ELF-1 (cell line): ENCODE results near the gene ZNF827.

Experiments
- DNase-seq: peaks from one replicate; pipeline ENCODE4 v3.0.0-alpha.2; 2016; ENCODE audit warnings: low read depth, low spot score

The ZNF827 gene

DNA sequence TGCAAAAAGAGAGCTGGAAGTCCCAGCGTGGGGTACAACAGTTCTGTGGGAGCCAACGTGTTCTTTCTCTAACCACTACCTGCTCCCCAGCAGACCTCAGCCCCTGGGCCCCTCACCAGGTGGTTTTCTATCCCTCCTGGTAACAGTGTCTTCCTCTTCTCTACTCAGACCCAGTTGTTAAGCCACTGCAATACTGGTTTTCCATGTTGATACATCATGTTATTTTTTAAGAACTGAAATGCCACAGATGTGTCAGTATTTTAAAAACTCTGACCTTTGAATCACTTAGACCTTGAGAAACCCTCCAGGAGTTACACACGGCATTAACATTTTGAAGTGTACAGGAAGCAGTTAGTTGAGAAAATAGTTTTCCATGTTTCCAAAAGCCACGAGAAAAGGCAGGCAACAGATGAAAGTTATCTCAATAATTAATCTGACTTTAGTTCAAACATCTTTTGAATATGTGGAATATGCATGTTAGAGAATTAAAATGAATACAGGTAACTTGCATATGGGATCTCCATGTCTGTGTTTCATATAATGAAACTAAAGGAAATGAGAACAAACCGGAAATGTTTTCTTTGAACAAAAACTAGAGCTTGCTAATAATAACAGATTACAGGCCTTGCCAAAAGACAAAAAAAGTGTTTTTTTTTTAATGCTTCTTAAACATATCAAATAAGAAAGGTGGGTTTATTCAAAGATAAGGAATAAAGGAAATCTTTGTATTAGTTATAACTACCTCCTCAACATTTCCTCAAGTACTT lies 108.8 kb downstream of the ZNF827 start:
- DNase-seq, result no peak

DNA sequence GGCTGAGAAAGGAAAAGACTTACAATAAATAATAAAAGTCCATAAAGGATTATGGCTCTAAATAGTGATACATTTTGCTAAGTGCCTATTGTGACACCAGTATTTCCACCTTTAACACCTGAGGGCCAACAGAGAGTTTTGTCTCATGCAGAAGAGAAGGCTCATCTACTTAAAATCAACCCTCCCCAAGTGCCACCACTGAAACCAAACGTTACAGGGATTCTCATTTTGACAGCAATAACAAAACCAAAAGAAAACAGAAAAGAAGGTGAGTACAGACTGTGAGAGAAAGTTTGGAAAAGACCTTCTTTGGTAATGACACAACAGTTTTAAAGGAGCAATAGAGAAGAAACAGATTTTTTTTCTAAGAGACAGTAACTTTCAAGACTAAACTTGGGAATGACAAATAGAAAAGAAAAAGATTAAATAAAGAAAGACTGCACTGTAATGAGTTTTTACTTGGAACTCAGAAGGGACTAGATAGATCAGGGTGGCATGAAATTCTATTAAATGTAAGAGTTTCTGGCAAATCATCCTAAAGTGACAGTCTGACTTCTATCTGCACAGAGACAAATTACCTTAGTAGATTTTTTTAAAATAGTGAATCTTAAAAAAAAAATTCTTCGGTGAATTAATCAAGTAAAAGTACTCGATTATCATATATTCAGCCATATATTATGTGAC lies 109.7 kb downstream of the ZNF827 start:
- no peak for DNase-seq

DNA sequence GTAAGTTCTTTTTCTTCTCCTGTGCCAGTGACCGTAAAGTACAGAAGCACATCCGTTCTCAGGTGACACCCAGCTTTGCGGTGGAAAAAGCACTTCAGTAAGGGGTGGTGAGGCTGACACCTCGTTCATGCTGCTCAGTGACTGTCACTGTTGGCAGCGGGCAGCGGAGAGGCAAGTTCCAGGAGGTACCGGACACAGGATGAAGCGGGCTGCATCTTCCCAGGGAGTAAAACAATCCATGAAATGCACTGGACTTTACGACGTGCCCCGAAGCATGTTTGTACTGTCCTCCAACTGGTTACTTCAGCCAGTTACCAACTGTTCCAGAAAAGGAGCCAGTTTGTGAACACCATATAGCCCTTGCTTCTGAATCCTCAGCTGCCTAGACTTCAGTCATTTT lies 110.7 kb downstream of the ZNF827 start:
- no peak for DNase-seq

DNA sequence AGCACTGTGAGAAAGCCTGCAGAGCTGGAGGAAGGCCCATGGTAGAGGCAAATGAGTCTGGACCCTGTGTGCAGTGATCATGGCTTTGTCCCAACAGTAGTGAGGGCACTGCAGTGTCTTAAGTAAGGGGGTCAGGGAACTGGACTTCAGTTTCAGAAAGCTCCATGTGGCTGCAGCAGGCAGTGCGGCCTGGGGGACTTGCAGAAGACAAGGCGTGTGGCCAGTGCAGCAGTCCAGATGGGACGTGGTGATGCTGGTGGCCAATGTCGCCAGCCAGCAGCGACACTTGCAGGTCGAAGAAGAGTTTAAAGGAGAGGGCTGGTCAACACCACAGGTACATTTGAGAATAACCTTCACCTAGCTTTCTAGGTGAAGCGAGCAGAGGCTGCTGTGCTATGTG lies 113.4 kb downstream of the ZNF827 start:
- DNase-seq, result peak; percentile 26

DNA sequence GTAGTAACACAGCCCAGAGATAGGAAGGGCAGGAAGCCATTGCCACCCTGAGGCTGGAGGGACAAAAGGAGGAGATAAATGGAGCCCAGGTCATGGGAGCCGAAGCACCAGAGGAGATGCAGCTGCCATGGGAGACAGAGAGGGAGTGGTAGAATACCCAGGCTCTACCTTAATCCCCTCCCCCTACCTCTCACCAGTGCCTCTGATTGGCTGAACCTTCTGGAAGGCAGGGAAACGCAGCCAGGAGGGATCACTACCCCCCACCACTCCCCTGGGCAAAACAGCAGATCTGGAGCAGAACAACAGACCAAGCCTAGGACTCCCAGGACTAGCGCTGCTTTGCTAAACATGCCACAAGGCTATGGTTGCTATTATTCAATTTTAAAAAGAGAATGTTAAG lies 114.2 kb downstream of the ZNF827 start:
- DNase-seq, result peak; percentile 83

DNA sequence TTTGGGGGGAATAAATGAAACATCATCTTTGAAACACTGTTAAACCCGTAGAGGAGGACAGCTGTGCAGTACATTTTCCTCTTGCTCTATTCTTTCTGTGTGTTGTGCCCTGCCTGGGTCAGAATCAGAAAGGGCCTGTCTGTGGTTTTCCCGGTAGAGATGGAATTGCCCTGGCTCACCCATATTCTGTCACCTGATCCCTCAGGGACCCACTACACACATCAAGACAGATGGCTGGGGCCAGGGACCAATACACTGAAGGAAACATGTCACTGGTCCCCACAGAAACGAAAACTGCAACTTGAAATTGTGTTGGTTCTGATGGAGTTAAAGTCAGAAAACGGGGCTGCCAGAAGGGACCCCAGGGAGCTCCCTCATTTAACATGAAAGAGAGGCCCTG lies 114.9 kb downstream of the ZNF827 start:
- no peak for DNase-seq

DNA sequence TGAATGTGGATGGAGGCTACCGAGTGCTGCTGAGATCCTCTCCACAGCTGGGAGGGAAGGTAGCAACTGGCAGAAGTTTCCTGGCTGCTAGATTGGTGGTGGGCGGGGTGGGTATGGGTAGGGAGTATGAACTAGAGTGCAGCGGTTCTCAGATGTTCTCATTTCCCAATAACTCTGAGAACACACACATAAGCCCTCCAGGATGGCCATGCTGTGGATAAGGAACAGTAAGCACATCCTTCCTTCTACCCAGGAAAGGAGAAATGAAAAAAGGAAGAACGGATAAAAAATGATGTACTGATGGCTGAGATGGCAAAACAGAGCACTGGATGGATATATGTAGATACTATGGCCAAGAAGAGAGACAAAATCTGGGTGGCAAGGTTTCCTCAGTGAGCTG lies 116.0 kb downstream of the ZNF827 start:
- DNase-seq, result no peak

DNA sequence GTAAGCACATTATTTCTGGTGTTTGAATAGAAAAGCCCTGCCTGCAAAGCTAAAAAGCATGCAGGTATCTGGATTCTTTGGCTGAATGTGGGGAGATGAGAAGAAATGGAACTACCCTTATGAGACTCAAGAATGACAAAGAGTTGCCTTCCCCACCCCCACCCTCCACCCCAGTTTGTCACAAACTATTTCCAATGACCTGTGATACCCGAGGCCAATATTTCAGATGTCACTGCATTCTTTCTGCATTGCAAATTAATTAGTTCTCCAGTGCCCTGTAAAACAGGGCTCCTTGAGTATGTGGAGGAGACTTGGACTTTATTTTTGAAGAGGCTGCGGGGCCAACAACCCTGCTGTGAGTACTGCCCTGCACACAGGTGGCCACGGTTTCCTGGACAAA lies 116.4 kb downstream of the ZNF827 start:
- DNase-seq, result no peak

DNA sequence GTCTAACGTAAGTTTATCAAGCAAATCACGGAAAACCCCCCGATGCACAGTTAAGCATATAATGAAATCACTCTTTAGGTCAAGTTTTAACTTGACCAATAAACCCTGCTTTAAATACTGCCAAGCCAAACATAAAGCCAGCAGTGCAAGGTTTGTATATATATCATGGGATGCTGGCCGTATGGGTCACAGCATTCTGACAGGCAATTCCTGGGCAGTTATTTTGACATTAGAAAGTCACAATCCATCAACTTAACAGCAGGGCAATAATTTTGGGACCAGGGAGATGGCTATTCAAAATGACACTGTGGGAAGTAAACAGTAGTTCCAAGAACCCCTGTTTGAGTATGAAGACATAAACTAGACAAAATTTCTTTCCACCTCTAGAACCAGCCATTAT lies 116.9 kb downstream of the ZNF827 start:
- DNase-seq, result no peak

DNA sequence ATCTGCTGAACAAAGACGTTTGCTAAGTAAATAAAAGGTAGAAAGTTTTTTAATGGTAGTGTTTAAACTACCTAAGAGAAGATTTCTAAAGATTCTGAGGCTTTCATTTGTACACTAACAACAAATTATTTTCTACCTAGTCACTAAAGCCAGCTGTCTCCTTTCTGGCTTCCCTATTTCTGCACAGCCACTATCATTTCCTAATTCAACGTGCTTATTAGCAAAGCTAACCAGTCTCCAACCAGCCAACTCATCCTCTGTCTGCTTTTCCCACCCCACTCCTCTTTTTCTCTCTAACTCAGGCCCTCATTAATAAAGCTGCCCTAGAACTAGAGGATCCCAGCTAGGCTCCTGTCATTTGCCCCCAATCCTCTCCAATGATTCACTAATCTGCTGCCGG lies 118.2 kb downstream of the ZNF827 start:
- DNase-seq, result no peak

DNA sequence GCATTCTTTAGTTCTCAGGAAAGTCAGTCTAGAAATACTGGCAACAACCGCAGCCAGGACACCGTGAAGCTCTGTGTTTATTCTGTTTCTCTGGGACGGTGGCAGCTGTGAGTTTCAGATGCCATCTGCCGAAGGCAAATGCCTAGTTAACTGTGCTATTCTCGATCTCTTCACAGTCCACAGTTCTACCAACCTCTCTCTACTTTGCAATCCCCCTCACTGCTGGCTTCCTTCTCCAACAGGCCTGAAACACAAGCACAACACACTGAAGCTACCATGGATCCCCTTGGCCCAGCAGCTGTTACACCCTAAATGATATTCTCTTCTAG lies 118.8 kb downstream of the ZNF827 start:
- no peak for DNase-seq

DNA sequence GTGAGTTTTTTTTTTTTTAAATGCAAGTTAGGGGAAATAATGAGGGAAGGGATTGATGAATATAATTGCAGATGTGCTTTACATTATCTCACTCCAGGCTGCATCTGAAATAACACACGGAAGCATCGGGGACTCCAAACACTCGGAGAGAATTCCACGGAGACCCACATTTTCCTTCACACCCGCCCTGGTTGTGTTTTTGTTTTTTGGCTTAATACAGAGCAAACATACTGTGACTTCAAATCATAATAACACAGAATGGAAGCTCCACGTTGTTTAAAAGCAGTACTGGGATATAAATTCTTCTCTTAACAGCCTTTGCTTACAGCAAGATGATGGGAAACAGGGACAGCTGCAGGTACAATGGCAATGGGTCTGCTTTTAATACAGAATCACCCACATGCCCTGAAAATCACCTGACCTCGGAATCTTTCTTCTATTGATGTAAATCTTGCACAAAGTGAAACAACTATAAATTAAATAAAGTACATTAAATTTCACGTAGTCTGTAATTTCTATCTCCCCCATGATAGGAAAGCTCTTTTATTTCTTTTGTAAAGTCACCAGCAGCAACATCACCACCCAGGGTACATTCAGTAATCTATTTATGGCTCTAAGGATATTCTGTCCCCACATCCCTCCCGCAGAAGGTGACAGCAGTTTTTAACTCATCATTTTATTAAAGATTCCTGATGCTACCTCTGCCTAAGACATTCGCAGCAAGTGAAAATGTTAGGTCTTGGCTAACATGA lies 119.3 kb downstream of the ZNF827 start:
- DNase-seq, result no peak

DNA sequence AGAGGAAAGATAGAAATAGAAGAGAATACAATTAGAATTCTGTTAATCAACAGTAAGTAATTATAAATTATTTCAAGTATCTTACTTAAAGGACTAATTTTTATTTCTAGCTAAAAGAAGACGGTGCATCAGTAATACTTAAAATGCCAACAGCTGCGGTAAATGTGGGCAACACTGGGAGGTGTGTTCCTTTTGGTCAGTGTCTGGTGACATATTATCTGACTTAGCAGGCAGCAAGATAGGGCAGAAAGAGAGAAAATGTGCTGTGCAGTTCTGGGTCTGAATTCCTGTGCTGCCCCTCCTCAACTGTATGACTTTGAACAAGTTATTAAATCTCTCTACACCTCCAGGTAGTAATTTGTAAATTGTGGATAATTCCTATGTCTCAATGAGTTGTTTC lies 120.6 kb downstream of the ZNF827 start:
- DNase-seq, result no peak

DNA sequence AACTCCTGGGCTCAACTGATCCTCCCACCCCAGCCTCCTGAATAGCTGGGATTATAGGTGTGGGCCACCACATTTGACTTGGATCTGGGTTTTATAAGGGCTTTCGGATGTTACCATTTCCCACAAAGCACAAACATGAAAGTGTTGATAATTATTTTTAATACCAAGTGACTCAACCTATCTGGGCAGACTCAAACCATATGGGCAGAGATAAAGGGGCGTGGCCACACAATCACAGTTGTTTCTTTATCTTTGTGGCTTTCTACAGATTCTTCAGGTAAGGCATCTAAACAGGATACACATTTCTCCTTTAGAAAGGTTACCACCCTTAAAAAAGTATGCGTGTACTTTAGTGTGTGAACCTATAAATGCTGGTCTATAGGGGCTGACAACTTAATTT lies 122.5 kb downstream of the ZNF827 start:
- no peak for DNase-seq

DNA sequence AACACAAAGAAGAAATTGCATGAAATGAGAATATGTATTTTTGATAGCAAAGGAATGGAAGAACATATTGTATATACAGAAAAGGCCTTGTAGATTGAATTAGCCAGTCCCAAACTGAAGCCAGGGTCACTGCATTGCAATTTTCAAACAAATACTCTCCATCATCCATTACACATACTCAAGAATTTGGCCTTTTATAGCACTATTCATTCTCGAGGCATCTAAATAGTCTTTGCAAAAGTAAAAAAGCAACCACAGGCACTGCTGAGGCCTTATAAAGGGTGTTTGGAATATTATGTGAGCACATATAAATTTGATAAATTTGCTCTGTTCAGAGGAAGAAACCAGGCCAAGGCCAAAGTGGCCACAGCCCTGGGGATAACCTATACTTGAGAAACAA lies 123.0 kb downstream of the ZNF827 start:
- no peak for DNase-seq

DNA sequence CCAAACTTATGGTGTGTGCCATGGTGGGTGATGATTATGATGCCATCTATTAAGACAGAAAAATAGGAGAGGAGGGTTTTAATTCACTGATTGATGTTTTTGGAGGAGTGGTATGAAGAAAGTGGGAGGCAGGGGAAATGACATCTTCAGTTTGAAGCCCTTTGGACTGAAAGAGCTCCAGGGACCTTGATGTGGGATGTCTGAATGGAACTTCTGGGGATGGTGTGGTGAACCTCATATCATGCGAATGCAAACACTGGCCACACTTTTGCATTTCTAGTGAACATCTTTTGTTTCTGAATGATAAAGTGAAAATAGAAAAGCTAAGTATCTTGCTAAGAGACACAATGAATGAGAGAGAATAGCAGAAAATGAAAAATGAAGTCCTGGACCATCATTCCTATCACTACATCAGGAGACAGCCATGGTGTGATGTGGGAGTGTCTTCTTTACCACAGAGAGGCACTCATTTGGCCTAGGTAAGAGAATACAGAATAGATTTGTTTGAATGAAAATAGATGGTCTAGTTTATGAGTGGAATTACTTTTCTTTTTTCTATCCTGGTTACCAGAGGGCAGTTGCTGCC lies 123.5 kb downstream of the ZNF827 start:
- DNase-seq, result no peak

DNA sequence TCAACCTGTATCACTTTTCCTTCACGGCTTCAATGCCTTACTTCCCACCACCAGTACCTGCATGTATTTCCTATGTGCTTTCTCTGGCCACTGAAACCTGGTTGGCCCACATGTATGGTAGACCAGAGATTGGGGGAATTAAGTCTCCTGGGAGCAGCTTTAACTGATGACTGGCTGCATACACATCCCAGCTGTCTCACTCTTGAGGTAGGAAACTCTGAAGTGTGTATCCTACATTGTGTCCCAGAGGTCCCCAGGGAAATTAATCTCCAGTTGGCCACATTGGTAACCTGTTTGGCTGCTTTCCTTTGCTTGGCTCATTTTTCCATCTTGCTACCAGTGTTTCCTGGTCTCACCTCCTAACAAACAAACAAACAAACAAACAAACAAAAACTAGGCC lies 124.4 kb downstream of the ZNF827 start:
- DNase-seq, result no peak

DNA sequence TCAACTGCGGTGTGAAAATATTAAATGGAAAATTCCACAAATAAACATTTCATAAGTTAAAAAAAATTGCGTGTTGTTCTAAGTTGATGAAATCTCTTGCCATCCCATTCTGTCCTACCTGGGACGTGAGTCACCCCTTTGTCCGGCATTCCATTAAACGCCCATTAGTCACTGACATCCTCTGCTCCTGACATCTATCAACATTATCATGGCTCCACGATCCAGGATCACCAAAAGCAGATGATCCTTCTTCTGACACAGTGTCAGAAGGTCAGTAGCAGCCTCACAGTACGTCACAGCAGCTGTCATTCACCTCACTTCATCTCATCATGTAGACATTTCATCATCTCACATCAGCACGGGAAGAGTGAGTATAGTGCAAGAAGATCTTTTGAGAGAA lies 125.7 kb downstream of the ZNF827 start:
- no peak for DNase-seq

DNA sequence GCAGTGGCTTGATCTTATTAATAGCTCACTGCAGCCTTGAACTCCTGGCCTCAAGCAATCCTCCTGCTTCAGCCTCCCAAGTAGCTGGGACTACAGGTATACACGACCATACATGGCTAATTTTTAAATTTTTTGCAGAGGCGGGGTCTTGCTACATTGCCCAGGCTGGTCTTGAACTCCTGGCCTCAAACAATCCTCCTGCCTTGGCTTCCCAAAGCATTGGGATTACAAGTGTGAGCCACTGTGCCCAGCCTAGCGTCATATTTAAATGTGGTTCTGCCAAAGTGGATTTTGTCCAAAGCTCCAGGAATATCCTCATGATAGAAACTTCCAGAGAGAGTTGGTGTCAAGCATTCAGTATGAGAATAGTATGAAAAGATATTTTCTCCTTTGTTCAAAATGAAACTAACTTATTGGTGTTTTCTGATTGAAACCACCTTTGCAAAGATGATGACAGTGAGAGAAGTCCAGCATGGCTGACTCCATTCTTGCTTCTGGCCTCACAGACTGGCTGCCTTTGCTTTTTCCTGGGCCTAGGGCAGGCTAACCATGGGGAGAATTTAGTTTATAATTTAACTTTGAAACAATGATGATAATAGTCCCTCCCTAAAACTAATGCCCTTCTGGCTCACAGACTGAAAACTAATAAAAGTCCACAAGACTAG lies 129.6 kb downstream of the ZNF827 start:
- no peak for DNase-seq

DNA sequence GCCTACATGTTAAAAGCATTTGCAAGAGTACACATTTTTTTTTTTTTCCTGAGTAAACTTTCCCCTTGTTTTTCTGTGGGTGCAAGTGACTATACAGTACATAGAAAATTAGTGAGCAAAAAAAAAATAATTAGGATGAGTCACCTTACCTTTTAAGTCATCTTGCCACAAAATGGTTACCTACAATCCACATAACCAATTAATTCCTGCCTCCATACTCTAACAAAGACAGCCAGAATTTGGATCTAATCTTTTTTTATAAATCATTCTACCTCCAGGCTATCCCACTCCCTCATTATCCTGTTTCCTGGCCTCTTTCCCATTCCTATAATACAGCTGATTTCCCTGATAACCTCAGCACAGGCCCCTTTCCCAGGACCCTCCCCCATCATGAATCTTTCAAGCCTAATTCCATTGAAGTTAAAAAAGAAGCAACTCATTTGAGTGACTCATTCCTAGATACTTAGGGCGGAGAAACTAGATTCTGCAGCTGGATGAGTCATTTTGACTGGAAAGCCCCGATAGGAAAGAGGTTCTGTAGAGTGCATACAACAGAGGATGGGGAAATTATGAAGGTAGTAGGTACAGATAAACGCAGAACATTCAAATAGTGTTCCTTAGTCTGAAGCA lies 130.5 kb downstream of the ZNF827 start:
- DNase-seq, result peak; percentile 87

DNA sequence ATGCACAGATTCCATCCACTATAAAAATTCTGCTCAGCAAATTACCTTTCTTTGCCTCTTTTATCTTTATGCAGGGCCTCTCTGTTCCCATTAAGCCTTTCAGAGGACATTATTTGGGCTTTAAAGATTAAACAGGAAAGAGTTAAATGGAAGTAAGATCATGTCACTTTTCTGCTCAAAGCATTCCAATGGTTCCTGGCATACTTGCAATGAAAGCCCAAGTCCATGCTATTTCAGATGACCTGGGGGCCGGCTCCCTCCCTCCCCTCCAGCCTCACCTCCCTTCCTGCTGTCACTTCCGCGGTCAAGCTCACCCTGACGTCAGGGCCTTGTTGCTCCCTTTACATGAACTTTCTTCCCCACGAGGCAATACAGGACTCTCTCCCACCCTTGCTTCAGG lies 133.1 kb downstream of the ZNF827 start:
- DNase-seq, result peak; percentile 86

DNA sequence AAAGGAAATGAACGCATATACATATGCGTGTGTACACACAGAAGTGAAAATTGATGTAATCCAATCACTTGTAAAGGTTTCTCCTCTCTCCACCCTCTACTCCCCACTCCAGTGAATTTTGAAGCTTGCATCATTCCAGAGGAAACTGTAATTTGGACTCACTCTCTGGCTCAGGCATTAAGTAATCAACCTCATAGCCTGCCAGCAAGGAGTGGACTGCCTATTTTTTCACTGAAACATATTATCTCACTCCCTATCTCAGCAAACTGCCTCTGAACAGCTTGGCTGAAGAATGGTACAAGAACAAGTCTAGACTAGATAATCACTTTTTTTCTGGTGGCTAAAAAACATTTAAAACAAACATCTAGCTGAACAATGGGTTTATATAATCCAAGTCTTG lies 134.5 kb downstream of the ZNF827 start:
- DNase-seq, result no peak
